GM18505 (cell line): ENCODE results near the gene GALNT10.

Source experiments
- ATAC-seq: cut with Tn5 transposase; IDR thresholded peaks from one replicate; pipeline ENCODE4 v1.9.1; 2021; ENCODE audit not compliant: unreplicated experiment
- POLR2A ChIP-seq: IDR thresholded peaks from 4 replicates; pipeline ENCODE4 v1.6.1; 2011; ENCODE audit warnings: borderline replicate concordance; ENCODE audit not compliant: insufficient read depth, insufficient read length; ENCODE audit errors: extremely low read depth

Gene GALNT10

DNA sequence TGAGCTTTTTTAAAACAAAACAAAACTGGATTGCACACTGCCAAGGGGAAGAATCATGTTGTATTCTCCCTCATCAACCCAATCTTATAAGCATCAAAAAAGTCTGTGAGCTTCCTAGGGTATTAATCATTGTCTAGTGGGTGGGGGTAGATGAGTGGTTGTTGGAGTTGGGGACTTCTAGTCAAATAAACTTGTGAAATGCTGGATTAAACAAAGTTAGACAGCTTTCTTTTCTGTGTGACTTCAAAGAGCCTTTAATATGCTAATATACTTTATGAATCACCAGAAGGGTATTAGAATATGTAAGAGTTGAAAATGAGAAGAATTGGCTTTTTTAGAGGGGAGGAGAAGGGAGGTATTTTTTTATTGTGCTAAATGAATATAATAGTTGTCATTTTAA lies 87.7 kb downstream of the GALNT10 start:
- ATAC-seq = no peak
- no peak for TF ChIP-seq POLR2A

DNA sequence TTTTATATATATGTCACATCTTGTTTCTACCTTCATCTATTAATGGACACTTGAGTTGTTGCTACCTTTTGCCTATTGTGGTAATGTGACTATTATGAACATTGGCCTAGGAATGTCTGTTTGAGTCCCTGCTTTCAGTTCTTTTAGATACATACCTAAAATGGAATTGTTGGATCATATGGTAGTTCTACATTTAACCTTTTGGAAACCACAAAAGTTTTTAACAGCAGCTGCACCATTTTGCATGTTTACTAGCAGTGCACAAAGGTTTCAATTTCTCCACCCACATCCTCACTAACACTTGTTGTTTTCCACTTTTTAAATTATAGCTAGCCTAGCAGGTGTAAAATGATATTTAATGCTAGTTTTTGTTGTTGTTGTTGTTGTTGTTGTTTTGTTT lies 88.4 kb downstream of the GALNT10 start:
- TF ChIP-seq POLR2A = no peak
- ATAC-seq = peak; percentile 50

DNA sequence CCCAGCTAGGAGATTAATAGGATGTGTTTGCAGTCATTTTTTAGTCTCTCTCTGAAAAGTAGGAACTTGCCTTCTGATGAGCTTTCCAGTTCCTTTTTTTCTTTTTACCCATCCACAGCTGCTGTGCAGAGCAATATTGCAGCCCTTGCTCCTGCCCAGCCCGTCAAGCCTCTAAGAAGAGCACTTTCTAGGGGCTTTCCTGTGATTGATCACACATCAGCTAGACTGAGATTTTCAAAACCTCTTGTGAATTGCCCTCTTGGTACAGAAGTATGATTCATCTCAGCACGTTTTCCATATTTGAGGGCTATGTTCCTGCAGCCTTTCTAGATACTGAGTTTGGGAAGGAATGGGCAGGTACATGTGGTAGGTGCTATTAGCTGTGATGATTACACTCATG lies 93.9 kb downstream of the GALNT10 start:
- peak; percentile 94 for ATAC-seq

DNA sequence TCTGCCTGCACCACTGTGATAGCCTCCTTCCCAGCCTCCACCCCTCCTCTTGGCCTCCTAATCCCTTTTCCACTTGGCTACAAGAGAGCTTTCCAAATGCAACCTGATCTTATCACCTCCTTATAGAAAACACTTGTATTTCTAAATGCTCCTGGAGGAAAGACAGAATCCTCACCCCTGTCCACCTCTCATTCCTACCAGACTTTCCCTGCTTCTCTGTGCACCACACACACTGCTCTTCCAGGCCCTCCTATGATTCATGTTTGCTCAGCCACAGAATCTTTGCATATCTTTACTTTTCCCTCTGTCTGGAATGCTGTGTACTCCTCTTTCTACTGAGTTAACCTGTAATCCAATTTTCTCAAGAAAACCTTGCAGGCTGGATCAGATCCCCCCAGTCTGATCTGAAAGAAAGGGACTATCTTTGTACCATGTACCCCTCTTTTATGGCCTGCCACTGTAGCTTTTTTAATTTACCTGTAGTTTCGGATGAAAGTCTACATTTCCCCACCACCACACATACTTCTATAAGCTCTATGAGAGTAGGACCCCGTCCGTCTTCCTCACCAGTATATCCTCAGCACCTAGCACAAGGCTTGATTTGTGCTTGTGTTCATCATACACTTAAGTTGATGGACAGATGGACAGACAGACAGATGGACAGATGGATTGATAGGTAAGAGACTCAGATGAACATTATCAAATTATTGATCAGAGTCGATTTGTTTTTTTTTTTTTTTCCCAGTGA lies 95.3 kb downstream of the GALNT10 start:
- no peak for TF ChIP-seq POLR2A
- ATAC-seq = no peak

More for the DNA sequence above, 93.9 kb downstream of the GALNT10 start:
- no peak for TF ChIP-seq POLR2A

DNA sequence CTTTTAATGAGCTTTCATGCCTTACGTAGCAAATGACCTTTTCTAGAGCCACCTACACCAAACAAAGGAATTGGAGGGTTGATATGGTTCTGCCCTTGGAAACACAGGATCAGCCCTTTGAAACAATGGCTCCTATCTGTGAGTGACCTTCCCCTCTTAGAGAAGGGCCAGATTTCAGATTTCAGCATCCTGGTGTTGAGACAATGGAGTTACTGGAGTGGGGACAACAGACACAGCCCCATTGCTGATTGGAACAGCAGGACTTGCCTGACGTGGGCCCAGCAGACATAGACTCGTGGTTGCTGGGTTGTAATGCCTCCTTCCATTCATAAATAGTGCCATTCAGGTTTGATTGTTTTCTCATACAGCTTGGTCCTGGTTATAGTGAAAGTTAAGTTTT lies 96.0 kb downstream of the GALNT10 start:
- no peak for ATAC-seq
- no peak for TF ChIP-seq POLR2A

DNA sequence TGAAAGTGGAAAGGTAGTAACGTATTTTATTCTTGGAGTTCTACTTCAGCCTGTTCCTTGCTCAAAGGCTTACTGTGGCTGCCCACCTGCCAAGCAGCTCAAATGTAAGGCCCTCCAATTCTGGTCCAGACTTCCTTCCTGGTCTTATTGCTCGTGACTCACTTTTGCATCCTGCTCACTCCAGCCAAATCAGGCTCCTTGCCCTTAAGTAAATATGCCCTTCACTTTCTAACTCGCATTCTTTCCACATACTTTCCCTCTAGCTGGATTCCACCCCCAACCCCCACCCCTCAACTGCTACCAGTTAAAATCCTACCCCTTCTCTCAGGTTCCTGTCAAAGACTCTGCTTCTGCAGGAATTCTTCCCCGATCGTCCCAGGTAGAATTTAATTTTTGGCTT lies 96.6 kb downstream of the GALNT10 start:
- TF ChIP-seq POLR2A = no peak
- no peak for ATAC-seq

DNA sequence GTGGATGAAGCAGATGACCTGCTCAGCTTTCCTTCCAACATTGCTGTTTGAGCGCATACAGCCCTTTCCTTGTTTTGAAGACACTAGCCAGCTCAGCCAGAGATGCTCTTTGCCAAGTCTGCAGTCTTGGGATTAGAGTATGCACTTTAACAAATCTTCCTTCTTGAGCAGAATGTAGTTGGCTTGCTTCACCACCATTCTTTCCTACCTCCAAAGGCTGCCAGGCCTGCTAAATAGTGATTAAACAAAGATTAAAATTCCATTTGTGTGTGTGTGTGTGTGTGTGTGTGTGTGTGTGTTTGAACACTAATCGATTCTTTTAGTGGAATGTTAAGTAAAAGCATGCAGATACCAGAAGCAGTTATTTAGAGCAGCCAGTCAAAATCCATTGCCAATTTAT lies 97.6 kb downstream of the GALNT10 start:
- no peak for TF ChIP-seq POLR2A
- no peak for ATAC-seq

DNA sequence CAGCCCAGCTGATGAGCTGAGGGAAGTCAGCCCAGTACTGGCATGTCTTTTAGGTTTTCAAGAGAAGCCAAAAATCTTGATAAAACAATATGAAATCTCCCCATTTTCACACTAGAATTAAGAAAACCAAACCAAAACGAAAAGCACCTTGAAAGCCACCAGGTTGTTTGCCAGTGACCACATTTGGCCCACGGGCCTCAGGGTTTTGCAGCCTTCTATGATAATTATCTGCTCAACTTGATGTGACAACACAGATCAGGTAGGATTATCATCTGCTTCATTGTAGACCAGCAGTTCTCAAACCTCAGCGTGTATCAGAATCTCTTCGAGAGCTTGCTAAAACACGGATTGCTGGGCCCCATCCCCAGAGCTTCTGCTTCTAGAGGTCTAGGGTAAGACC lies 101.4 kb downstream of the GALNT10 start:
- no peak for TF ChIP-seq POLR2A
- no peak for ATAC-seq

DNA sequence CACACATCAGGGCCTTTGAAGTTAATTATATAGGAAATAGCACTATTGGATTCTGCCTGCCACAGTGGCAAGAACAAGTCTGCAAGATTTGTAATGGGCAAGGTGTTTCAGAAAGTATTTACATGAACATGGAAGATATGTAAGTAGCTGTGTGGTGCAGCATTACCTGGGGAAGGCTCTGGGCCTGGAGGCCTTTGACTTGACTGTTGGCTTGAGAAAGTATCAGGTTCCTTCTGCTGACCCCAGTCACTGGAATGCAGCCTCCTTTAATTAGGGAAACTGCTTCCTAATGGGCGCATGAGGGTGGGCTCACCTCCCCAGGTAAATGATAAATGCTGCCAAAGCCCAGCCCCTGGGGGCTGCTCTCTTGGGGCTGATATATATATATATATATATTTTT lies 102.7 kb downstream of the GALNT10 start:
- ATAC-seq = no peak
- TF ChIP-seq POLR2A = no peak

DNA sequence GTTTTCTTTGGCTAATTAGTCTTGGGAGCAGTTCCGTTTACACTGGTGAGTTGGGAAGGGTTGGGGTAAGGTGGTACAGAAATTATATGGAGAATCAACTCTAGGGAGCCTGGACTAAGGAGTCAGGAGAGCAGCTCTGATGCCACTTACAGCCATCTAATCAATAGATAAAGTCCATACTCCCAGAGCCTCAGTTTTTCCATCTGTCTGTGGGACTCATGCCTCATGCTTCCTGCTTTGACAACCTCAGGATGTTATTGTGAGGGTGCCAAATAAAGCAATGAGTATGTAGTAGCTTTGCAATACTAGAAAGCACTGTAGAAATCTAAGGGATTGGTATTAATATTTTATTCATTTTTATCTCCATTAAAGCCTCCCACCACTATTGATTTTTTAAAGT lies 105.0 kb downstream of the GALNT10 start:
- no peak for TF ChIP-seq POLR2A
- ATAC-seq = no peak

DNA sequence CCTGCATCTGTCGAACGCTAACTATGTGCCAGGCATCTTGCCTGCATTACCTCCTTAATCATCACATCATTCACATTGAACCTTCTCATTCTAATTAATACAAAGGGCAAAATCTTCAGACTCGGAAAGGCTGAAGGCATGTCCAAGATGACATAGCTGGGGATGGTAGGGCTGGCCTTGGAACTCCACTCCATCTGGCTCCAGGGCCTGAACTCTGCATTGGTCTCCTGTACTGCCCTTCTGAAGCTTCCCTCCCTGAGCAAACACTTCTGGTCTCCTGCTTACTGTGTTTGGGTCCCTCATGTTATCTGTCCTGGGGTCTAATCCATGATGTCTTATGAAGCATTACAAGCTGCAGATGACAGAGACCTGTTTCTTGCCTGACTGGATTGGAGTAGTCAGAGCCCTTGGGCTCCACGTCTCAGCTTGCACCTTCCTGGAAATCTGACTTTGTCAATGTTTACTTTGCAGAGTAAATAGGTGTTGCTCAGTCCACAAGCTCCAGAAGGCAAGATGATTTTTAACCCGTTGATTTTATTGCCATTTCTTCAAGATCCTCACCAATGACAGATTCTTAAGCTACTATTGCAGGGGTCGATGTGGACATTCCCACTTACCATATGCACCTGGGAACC lies 106.1 kb downstream of the GALNT10 start:
- ATAC-seq = no peak
- no peak for TF ChIP-seq POLR2A

DNA sequence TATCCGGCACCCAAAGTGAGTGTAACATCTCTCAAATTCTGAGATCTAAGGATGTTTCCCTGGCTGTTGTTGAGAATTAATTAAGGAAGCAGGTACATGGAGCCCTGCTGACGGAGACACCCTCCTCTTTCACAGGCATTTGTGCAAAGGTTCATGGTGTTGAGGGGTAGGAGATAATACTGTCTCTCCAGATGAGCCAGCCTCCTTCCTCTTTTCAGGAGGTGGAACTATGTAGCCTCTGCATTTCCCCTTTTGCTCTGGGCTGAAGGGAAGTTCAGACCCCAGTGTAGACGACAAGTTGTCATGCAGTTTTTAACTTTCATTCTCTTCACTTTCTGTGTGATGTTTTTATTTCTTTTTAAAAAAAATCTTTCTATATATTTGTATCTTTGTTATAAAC lies 107.5 kb downstream of the GALNT10 start:
- no peak for TF ChIP-seq POLR2A
- ATAC-seq = no peak

DNA sequence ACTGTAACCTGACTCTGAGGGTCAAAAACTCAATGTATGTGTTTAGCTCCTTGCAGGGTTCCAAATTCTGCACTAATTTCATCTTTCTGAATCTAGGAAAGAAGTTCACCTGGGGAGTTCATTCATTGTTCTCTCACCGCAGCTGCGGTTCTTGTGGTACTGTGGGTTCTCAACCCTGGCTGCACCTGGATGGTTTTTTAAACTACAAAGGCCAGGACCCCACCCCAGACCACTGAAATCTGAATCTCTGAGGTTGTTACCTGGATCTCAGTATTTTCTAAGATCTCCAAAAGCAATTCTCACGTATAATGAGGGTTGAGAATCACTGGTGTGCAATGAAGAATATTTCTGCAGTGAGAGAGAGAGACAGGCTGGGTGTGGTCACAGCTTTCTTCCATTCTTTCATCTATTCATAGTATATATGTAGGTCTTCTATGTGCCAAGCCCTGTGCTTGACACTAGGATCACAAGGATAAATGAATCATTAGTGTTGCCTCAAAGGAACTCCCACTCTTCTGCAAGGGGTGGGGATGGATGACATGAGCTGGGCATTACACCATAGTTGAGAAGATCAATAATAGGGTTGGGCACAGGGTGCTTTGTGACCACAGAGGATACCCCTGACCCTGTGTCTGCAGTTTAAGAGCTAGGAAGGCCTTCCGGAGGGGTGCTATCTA lies 109.8 kb downstream of the GALNT10 start:
- no peak for TF ChIP-seq POLR2A
- no peak for ATAC-seq

DNA sequence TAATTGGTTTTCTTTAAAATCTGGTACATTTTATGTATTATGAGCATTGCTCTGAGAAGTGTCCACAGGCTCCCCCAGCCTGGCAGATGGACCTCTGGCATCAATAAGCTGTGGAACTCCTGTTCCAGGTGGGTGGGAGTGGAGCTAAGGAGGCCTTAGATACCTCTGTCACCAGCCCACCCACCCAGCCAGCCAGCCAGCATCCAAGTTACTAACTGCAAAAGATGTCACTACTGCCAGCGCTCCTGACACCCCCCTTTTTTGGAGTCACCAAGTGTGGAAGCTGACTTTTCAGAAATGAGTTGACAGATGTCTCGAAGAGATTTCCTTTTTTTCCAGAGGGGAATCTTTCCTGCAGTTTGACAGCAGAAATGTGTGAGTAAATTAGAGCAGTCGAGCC lies 111.2 kb downstream of the GALNT10 start:
- ATAC-seq = no peak
- TF ChIP-seq POLR2A = no peak

DNA sequence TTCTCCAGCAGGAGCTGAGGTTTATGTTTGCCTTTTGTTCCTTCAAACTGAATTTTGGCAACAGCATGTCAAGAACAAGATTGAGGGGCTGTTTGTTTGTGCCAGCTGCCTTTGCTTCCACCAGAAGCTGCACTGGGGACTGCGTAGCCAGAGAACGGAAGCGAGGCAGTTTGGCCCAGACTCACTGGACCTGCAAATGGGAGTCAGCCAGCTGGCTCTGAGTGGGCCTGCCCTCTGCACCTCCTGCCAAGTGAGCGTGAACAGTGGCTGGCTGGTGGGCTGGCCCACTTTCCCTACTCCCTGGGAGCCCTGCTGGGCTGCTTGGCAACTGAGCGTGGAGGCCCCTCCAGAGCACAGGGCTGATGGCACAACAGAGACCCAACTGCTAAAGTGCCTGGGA lies 111.6 kb downstream of the GALNT10 start:
- ATAC-seq = no peak
- TF ChIP-seq POLR2A = no peak

DNA sequence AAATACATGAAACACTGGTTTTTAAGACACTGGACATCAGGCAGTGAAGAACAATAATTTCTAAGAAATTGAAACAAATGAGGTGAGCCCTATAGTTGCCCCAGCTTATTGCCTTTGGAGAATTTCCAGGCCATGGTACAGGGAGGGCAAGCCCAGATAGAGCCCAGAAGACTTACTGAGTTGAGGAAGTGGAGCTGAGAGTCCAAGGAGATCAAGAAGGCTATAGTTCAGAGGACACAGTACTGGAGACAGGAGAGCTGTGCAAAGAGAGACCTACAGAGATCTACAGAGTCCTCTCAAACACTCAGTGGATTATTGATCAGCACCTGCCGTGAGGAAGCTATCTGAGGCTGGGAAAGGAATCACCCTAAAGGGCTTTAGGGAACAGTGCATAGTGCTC lies 112.6 kb downstream of the GALNT10 start:
- no peak for TF ChIP-seq POLR2A
- no peak for ATAC-seq
